ENCODE data around the gene ERRFI1.
A peak's percentile ranks its signal among the peaks of the same experiment; 100 is the strongest.

Gene ERRFI1

DNA sequence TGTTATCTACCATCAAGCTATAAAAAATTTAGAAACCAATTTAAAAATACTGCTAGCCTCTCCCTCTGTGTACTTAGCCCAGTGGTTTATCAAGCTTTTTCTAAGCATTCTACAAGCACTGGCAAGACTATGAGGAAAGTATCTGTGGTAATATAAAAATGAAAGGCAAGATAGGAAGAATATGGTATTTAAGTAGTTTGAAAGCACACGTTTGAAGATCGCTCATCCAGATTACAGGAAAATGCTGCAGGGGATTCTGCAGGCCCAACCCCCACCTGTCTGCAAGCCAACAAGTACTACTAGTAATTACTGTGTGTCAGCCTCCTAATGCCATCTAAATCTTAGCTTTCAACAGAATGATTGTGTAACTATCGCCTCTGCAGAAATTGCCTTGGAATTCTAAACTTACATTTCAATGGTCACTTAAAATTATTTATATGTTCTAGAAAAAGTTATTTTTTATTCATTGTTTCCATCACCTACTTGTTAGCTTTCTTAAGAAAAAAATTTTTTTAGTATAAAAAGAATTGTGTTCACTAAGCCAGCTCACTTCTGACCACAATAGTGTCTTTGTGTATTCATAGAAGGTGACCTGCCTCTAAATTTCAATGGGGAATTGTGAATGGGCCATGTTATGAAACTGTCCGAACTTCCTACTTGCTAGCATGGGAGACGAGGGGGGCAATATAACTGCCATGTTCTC lies 8.5 kb downstream of the ERRFI1 start:
- no peak for DNase-seq

DNA sequence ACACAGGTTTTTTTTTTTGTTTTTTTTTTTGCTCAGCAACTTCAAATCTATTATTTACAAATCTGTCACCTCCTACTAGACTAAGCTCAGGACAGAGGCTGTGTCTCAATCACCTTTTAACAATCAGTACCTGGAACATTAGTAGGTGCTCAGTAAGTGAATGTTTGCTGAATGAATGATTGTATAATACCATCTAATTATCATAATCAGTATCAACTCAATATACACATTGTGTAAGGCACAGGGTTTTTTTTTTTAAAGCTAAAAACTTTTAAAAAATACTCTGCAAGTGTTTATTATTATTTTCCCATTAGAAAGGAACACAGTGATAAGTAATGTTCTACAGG lies 9.2 kb downstream of the ERRFI1 start:
- DNase-seq: no peak

DNA sequence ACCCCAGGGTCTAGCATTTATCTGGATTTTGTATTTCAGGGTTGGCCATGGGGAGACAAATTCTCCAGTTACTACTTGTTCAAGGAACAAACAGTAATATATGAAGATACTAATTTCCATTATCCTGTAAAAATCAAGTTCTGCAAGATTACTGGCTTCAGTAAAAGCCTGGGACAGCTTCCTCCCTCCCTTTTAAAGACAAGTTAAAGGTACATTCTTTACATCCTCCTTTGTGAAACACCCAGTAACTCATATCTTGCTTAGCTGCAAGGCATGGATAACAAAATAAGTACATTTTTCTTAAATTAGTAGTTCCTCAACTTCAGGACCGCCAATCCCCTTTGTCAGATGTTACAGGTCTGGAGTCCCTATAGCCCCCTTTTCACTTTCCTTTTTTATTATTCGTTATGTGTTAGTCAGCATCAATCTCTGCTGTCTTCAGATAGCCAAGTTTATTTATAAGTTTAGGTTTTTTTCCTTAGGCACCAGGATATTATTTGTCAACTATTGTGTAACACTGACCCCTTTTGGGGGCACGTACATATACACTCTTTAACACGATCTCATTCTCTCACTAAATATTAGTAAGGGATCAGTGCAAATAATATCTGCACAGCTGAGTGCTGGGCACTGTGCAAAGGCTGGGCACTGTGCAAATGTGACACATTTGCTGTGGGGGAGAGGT lies 9.8 kb downstream of the ERRFI1 start:
- no peak for DNase-seq

DNA sequence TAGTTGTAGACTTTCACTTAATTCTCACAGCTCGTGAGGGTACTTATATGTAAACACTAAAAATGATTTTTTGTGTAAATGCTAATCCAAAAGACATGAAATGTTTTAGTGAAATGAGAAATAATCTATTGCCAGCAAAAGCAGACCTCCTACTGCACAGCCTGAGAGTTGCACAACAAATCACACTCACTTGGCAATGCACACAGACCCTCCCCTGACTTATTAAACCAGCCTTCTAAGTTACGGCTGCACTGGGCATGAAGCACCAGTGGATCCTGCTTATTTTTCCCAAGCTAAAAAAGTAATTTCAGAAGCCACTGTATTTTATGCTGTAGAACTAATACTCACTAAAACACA lies 10.3 kb downstream of the ERRFI1 start:
- DNase-seq: no peak

DNA sequence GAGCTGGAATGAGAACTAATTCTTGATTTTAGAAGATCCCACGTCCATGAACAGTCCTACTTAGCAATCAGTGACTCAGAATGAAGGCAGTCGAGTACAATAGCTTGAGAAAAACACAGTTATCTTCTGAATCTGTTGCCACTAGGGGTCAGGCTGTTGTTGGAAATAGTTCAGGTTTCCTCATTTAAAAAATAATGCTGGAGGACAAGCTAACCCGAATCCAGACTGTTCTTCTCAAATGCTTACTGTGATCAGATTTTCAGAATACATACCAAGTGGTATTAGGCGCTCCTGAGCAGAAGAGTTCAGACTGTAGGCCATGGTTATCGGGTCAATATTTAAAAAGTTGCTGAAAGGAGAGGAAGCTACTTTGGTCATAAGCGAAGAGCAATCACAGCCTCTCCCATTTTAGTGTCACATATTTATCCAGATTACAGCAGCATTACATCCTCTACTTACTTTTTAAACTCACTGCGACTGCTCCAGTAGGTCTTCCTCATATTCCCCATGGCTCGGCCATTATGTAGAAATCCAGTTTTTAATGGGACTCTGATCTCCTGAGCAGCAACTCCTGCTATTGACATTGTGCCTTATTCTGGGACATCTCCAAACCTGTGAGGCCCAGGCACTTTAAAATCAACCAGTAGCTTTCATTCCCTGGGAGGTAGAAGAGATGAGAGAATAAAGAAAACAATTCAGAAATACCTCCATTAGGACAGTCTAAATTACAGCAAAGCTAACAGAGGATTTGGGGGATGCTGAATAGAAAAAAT lies 10.9 kb downstream of the ERRFI1 start:
- DNase-seq: peak; percentile 74

- DNase-seq: no peak
These were observed 11.6 kb downstream of the ERRFI1 start for GRCh38 chr1:8014381-8014988.

- DNase-seq: no peak
These were observed 12.3 kb downstream of the ERRFI1 start for GRCh38 chr1:8013800-8014199.

DNA sequence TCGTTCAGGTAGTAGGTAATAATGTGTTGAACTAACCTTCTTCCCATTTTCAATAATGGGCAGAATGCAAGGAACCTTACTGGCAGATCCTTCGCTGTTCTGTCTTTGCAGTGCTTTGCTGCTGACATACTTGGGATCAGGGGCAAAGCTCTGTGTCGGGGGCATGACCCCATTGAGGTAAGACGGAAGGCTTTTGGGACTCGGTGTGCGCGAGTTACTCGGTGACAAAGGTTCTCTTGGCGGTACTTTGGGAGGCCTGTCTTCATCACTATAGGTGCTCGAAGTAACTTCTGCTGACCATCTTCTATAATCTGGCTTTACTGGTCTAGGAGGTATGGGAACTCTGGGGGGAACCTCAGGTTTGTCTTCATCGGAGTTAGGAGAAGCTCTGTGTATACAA lies 12.7 kb downstream of the ERRFI1 start:
- DNase-seq: no peak

- DNase-seq: no peak
These were observed 13.2 kb downstream of the ERRFI1 start for GRCh38 chr1:8012955-8013354.

- no peak for DNase-seq
These were observed 13.9 kb downstream of the ERRFI1 start for GRCh38 chr1:8011923-8012858.

GRCh38 chr1:8011016-8011415 lies 15.1 kb downstream of the ERRFI1 start:
- DNase-seq: no peak

- no peak for DNase-seq
These were observed 15.9 kb downstream of the ERRFI1 start for GRCh38 chr1:8010080-8010664.

DNA sequence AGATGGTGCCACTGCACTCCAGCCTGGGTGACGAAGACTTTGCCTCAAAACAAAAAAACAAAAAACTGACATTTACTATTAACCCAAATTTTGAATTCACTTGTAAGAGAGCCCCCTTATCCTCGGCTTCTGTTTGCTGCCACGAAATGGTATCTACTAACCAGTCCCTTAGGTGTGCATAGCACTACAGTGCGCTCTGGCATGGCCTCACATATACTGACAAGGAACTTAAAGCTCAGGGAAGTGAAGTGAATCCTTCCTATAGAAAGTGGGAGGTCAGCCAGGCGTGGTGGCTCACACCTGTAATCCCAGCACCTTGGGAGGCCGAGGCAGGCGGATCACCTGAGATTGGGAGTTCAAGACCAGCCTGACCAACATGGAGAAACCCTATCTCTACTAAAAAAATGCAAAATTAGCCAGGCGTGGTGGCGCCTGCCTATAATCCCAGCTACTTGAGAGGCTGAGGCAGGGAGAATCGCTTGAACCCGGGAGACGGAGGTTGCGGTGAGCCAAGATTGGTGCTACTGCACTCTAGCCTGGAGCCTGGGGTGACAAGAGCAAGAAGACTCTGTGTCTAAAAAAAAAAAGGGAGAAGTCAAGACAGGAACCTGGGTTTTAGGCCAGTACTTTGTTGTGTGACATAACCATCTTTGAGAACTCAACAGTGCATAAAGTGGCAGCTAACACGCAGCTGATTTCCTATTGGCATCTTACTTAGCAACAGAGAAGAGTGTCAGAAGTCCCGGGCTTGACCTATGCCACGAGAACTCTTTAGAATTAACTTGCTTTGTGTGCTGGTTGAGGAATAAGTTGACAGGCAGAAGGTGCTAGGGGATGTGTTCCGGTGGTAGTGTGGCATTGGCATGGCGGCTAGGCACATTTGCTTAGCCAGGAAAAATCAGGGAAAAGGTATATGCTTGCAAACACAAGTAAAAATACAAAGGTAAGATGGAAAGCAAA lies 16.8 kb downstream of the ERRFI1 start:
- no peak for DNase-seq

- DNase-seq: no peak
These were observed 19.8 kb downstream of the ERRFI1 start for GRCh38 chr1:8006037-8006963.

DNA sequence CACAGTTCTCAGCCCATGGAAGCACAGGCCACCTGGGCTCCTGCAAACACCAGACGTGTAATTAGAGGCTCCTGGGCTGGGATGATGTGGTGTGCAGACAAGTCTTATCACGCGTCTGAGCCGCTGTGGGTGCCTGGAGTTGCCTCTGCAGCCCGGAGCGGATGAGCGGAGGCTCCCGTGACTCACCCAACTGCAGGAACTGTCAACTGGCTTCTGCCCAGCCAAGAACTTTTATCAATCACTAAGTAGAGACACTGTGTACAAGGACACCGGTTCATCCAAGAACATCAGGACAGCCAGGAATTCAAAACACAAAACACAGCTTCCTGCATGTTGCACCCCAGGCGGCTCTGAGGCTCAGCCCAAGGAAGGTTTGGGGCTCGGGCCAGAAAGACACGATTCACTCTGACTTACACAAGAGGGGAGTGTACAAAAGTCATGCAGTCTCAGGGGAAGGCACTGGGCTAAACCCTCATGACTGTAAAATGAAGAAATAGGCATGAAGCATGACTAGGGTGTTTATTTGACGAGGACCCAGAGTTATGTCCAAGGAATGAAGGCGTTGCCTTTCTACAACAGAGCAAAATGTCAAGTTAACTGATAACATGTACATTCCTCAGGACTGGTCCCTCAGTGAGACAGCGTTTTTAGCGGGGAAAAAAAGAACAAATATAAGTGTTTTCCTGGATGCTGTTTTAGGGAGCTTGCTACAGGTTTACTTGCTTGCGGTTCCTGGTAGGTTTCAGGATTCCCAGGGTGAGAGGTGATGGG lies 21.1 kb downstream of the ERRFI1 start:
- DNase-seq: no peak

GRCh38 chr1:8004113-8004802 lies 21.9 kb downstream of the ERRFI1 start:
- no peak for DNase-seq

DNA sequence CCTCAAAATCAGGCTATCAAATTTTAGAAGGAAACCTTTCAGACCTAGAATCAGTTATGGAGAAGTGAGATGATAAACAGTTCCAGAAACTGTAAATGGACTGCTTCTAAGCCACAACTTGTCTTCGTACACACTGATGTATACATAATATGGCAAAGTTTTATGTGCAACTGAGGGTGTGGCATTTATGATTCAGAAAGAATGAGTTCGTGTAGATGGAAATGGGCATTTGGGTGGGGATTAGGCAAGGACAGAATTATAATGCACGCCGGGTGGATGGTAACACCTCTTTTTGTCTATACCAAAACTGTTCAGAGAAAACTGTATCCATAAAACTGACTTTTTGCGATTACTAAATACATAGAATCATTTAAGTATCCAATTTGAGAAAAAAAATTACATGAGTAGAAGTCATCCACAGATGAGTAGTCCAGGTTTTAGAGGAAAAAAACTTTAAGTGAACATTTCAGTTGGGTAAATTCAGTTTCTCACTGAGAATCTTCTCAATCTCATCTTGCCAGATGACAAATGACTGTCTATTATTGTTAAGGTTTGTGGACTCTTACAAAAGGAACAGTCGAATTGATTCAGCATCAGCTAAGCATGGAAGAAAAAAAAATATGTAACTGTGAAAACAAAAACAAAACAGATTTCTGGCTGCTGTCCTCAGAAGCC lies 22.5 kb downstream of the ERRFI1 start:
- DNase-seq: no peak

DNA sequence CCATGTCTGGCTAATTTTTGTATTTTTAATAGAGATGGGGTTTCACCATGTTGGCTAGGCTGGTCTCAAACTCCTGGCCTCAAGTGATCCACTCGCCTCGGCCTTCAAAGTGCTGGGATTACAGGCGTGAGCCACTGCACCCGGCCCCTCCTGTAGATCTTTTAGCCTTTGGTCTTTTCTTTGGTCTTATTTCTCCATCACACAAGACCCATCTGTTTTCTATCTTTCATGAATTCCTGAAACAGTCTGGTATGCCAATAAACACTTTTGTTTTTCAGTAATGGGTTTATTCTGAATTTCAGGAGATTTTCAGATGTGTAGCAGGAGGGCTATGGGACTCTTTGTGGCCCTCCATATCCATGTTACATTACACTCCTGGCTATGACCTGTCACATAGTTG lies 23.2 kb downstream of the ERRFI1 start:
- no peak for DNase-seq

Data from RPMI8226 (cell line).